ENCODE results near the gene PTPN1. TPM values are rescaled to one million over a fixed set of nuclear protein-coding genes. Genes with fewer than 3 reads are reported as not detected.

Gene PTPN1
- polyA plus RNA-seq, 2 donors = 17.7 to 18.0 TPM

- Histone ChIP-seq H3K36me3 (ENCODE audit: control insufficient read depth in 2 of 2, insufficient read depth in 2 of 2, low read length in 1 of 2) (peaks cover 9 to 32% of the 10 kb centered on the region in 2 donors), H3K4me3 (ENCODE audit: low read depth in 1 of 2, low read length in 2 of 2) (no peak overlapping the region), H3K4me1 (ENCODE audit: control insufficient read depth in 2 of 2, insufficient read depth in 2 of 2, low read length in 1 of 2) (peaks cover 5 to 20% of the 10 kb centered on the region in 2 donors), H3K9me3 (ENCODE audit: control insufficient read depth in 2 of 2, insufficient read depth in 1 of 2, low read depth in 1 of 2, low read length in 1 of 2) (no peaks in the 10 kb centered on the region), H3K27ac (ENCODE audit: low read depth in 2 of 2, low read length in 1 of 2) (no peak overlapping the region), H3K27me3 (ENCODE audit: control insufficient read depth in 1 of 2, insufficient read depth in 2 of 2, low read length in 2 of 2) (no peaks in the 10 kb centered on the region)
- WGBS, 2 donors = 84 to 86% methylated on average over 2 of the region's 2 CpGs
Measured at GRCh38 chr20:50584687-50585086, 74.5 kb downstream of the PTPN1 start.

- H3K27ac ChIP-seq (ENCODE audit: low read depth in 2 of 2, low read length in 1 of 2) = no peak overlapping the region
- no peaks in the 10 kb centered on the region for H3K27me3 ChIP-seq (ENCODE audit: control insufficient read depth in 1 of 2, insufficient read depth in 2 of 2, low read length in 2 of 2)
- WGBS, 2 donors = 71 to 80% methylated on average over 5 of the region's 5 CpGs
- peaks cover 5 to 20% of the 10 kb centered on the region in 2 donors for H3K4me1 ChIP-seq (ENCODE audit: control insufficient read depth in 2 of 2, insufficient read depth in 2 of 2, low read length in 1 of 2)
- no peak overlapping the region for H3K4me3 ChIP-seq (ENCODE audit: low read depth in 1 of 2, low read length in 2 of 2)
- H3K9me3 ChIP-seq (ENCODE audit: control insufficient read depth in 2 of 2, insufficient read depth in 1 of 2, low read depth in 1 of 2, low read length in 1 of 2) = no peaks in the 10 kb centered on the region
- H3K36me3 ChIP-seq (ENCODE audit: control insufficient read depth in 2 of 2, insufficient read depth in 2 of 2, low read length in 1 of 2) = peaks cover 8 to 29% of the 10 kb centered on the region in 2 donors
Measured at GRCh38 chr20:50585214-50585613, 75.0 kb downstream of the PTPN1 start.

GRCh38 chr20:50585678-50586077, 75.5 kb downstream of the PTPN1 start:
- Histone ChIP-seq H3K36me3 (ENCODE audit: control insufficient read depth in 2 of 2, insufficient read depth in 2 of 2, low read length in 1 of 2) (peaks cover 8 to 26% of the 10 kb centered on the region in 2 donors), H3K27ac (ENCODE audit: low read depth in 2 of 2, low read length in 1 of 2) (no peak overlapping the region), H3K4me1 (ENCODE audit: control insufficient read depth in 2 of 2, insufficient read depth in 2 of 2, low read length in 1 of 2) (peaks cover 5 to 20% of the 10 kb centered on the region in 2 donors), H3K27me3 (ENCODE audit: control insufficient read depth in 1 of 2, insufficient read depth in 2 of 2, low read length in 2 of 2) (no peaks in the 10 kb centered on the region), H3K9me3 (ENCODE audit: control insufficient read depth in 2 of 2, insufficient read depth in 1 of 2, low read depth in 1 of 2, low read length in 1 of 2) (no peaks in the 10 kb centered on the region), H3K4me3 (ENCODE audit: low read depth in 1 of 2, low read length in 2 of 2) (no peak overlapping the region)
- 93% methylated on average over 9 of the region's 9 CpGs for WGBS, 2 donors

GRCh38 chr20:50586531-50587232, 76.5 kb downstream of the PTPN1 start:
- peaks cover 5 to 20% of the 10 kb centered on the region in 2 donors for H3K4me1 ChIP-seq (ENCODE audit: control insufficient read depth in 2 of 2, insufficient read depth in 2 of 2, low read length in 1 of 2)
- no peaks in the 10 kb centered on the region for H3K27me3 ChIP-seq (ENCODE audit: control insufficient read depth in 1 of 2, insufficient read depth in 2 of 2, low read length in 2 of 2)
- no peak overlapping the region for H3K27ac ChIP-seq (ENCODE audit: low read depth in 2 of 2, low read length in 1 of 2)
- 85 to 88% methylated on average over 13 of the region's 13 CpGs for WGBS, 2 donors
- no peaks in the 10 kb centered on the region for H3K9me3 ChIP-seq (ENCODE audit: control insufficient read depth in 2 of 2, insufficient read depth in 1 of 2, low read depth in 1 of 2, low read length in 1 of 2)
- H3K4me3 ChIP-seq (ENCODE audit: low read depth in 1 of 2, low read length in 2 of 2) = no peak overlapping the region
- H3K36me3 ChIP-seq (ENCODE audit: control insufficient read depth in 2 of 2, insufficient read depth in 2 of 2, low read length in 1 of 2) = peaks cover 0 to 19% of the 10 kb centered on the region in 2 donors

GRCh38 chr20:50587291-50587961, 77.2 kb downstream of the PTPN1 start:
- Histone ChIP-seq H3K9me3 (ENCODE audit: control insufficient read depth in 2 of 2, insufficient read depth in 1 of 2, low read depth in 1 of 2, low read length in 1 of 2) (no peaks in the 10 kb centered on the region), H3K27me3 (ENCODE audit: control insufficient read depth in 1 of 2, insufficient read depth in 2 of 2, low read length in 2 of 2) (no peaks in the 10 kb centered on the region), H3K4me3 (ENCODE audit: low read depth in 1 of 2, low read length in 2 of 2) (no peak overlapping the region), H3K36me3 (ENCODE audit: control insufficient read depth in 2 of 2, insufficient read depth in 2 of 2, low read length in 1 of 2) (peaks cover 0 to 16% of the 10 kb centered on the region in 2 donors), H3K4me1 (ENCODE audit: control insufficient read depth in 2 of 2, insufficient read depth in 2 of 2, low read length in 1 of 2) (peaks cover 2 to 22% of the 10 kb centered on the region in 2 donors), H3K27ac (ENCODE audit: low read depth in 2 of 2, low read length in 1 of 2) (peak overlapping the region; percentile 77 to 78)
- WGBS, 2 donors = 55 to 72% methylated on average over 19 of the region's 19 CpGs

- Histone ChIP-seq H3K36me3 (ENCODE audit: control insufficient read depth in 2 of 2, insufficient read depth in 2 of 2, low read length in 1 of 2) (peaks cover 0 to 13% of the 10 kb centered on the region in 2 donors), H3K27me3 (ENCODE audit: control insufficient read depth in 1 of 2, insufficient read depth in 2 of 2, low read length in 2 of 2) (no peaks in the 10 kb centered on the region), H3K4me1 (ENCODE audit: control insufficient read depth in 2 of 2, insufficient read depth in 2 of 2, low read length in 1 of 2) (peaks cover 2 to 17% of the 10 kb centered on the region in 2 donors), H3K9me3 (ENCODE audit: control insufficient read depth in 2 of 2, insufficient read depth in 1 of 2, low read depth in 1 of 2, low read length in 1 of 2) (no peaks in the 10 kb centered on the region), H3K27ac (ENCODE audit: low read depth in 2 of 2, low read length in 1 of 2) (peak overlapping the region; percentile 77 to 78), H3K4me3 (ENCODE audit: low read depth in 1 of 2, low read length in 2 of 2) (no peak overlapping the region)
- 45 to 58% methylated on average over 12 of the region's 12 CpGs for WGBS, 2 donors
Measured at GRCh38 chr20:50588034-50588736, 78.0 kb downstream of the PTPN1 start.

- H3K4me1 ChIP-seq (ENCODE audit: control insufficient read depth in 2 of 2, insufficient read depth in 2 of 2, low read length in 1 of 2) = peaks cover 2 to 10% of the 10 kb centered on the region in 2 donors
- peaks cover 0 to 13% of the 10 kb centered on the region in 2 donors for H3K36me3 ChIP-seq (ENCODE audit: control insufficient read depth in 2 of 2, insufficient read depth in 2 of 2, low read length in 1 of 2)
- H3K4me3 ChIP-seq (ENCODE audit: low read depth in 1 of 2, low read length in 2 of 2) = no peak overlapping the region
- H3K27ac ChIP-seq (ENCODE audit: low read depth in 2 of 2, low read length in 1 of 2) = no peak overlapping the region
- H3K9me3 ChIP-seq (ENCODE audit: control insufficient read depth in 2 of 2, insufficient read depth in 1 of 2, low read depth in 1 of 2, low read length in 1 of 2) = no peaks in the 10 kb centered on the region
- WGBS, 2 donors = 88 to 89% methylated on average over 20 of the region's 20 CpGs
- H3K27me3 ChIP-seq (ENCODE audit: control insufficient read depth in 1 of 2, insufficient read depth in 2 of 2, low read length in 2 of 2) = no peaks in the 10 kb centered on the region
Measured at GRCh38 chr20:50589548-50590347, 79.6 kb downstream of the PTPN1 start.

- H3K27ac ChIP-seq (ENCODE audit: low read depth in 2 of 2, low read length in 1 of 2) = no peak overlapping the region
- H3K36me3 ChIP-seq (ENCODE audit: control insufficient read depth in 2 of 2, insufficient read depth in 2 of 2, low read length in 1 of 2) = peaks cover 0 to 11% of the 10 kb centered on the region in 2 donors
- H3K4me3 ChIP-seq (ENCODE audit: low read depth in 1 of 2, low read length in 2 of 2) = no peak overlapping the region
- H3K27me3 ChIP-seq (ENCODE audit: control insufficient read depth in 1 of 2, insufficient read depth in 2 of 2, low read length in 2 of 2) = no peaks in the 10 kb centered on the region
- H3K4me1 ChIP-seq (ENCODE audit: control insufficient read depth in 2 of 2, insufficient read depth in 2 of 2, low read length in 1 of 2) = peaks cover 2 to 10% of the 10 kb centered on the region in 2 donors
- no peaks in the 10 kb centered on the region for H3K9me3 ChIP-seq (ENCODE audit: control insufficient read depth in 2 of 2, insufficient read depth in 1 of 2, low read depth in 1 of 2, low read length in 1 of 2)
- 88 to 90% methylated on average over 11 of the region's 11 CpGs for WGBS, 2 donors
Measured at GRCh38 chr20:50590348-50590664, 80.1 kb downstream of the PTPN1 start.

- 85 to 88% methylated on average over 5 of the region's 5 CpGs for WGBS, 2 donors
- no peaks in the 10 kb centered on the region for H3K27me3 ChIP-seq (ENCODE audit: control insufficient read depth in 1 of 2, insufficient read depth in 2 of 2, low read length in 2 of 2)
- H3K36me3 ChIP-seq (ENCODE audit: control insufficient read depth in 2 of 2, insufficient read depth in 2 of 2, low read length in 1 of 2) = peaks cover 0 to 5% of the 10 kb centered on the region in 2 donors
- H3K4me3 ChIP-seq (ENCODE audit: low read depth in 1 of 2, low read length in 2 of 2) = no peak overlapping the region
- no peak overlapping the region for H3K27ac ChIP-seq (ENCODE audit: low read depth in 2 of 2, low read length in 1 of 2)
- peaks cover 2 to 15% of the 10 kb centered on the region in 2 donors for H3K4me1 ChIP-seq (ENCODE audit: control insufficient read depth in 2 of 2, insufficient read depth in 2 of 2, low read length in 1 of 2)
- H3K9me3 ChIP-seq (ENCODE audit: control insufficient read depth in 2 of 2, insufficient read depth in 1 of 2, low read depth in 1 of 2, low read length in 1 of 2) = no peaks in the 10 kb centered on the region
Measured at GRCh38 chr20:50591233-50591852, 81.2 kb downstream of the PTPN1 start.
